Measurements from ENCODE around the gene FLT3.

FLT3 gene

DNA sequence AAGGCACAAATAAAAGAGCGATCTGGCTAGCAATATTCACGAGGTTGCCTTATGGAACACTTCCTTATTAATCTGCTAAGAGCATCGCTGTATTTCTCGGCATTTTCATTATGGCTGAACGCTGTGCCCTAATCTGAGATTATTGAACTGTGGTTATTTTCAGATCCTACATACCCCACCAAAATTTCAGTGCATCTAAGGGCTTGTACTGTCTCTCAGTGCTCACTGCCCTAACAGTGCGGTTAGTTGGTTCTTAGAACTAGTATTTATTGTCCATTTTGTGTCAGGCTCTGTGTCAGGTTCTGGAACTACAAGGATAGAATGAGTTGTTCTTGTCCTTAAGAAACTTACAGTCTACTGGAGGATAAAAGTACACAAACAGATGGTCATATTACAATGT lies 51.6 kb downstream of the FLT3 start:
- no peak overlapping the region for H3K4me2 ChIP-seq (ENCODE audit: low read depth, low read length, poor library complexity, severe bottlenecking)
- no peaks in the 10 kb centered on the region for H3K27me3 ChIP-seq (ENCODE audit: low read length)
- no peaks in the 10 kb centered on the region for H3K9me2 ChIP-seq (replicated peaks; ENCODE audit: insufficient read depth, low read length)
- no peak for TF ChIP-seq EZH2phosphoT487 (conservative IDR thresholded peaks at IDR 0.05; ENCODE audit: low read length)
- TF ChIP-seq, protein P1, sequence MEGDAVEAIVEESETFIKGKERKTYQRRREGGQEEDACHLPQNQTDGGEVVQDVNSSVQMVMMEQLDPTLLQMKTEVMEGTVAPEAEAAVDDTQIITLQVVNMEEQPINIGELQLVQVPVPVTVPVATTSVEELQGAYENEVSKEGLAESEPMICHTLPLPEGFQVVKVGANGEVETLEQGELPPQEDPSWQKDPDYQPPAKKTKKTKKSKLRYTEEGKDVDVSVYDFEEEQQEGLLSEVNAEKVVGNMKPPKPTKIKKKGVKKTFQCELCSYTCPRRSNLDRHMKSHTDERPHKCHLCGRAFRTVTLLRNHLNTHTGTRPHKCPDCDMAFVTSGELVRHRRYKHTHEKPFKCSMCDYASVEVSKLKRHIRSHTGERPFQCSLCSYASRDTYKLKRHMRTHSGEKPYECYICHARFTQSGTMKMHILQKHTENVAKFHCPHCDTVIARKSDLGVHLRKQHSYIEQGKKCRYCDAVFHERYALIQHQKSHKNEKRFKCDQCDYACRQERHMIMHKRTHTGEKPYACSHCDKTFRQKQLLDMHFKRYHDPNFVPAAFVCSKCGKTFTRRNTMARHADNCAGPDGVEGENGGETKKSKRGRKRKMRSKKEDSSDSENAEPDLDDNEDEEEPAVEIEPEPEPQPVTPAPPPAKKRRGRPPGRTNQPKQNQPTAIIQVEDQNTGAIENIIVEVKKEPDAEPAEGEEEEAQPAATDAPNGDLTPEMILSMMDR (IDR thresholded peaks at IDR 0.05; ENCODE audit: insufficient read depth, low read length, poor library complexity, severe bottlenecking), result no peak
- no peak overlapping the region for H3K4me3 ChIP-seq (ENCODE audit: insufficient read depth, low read length, poor library complexity, severe bottlenecking)
- no peak overlapping the region for H3K27ac ChIP-seq (ENCODE audit: low read depth, low read length)
- peak overlapping the region; percentile 81 for H2AFZ ChIP-seq (ENCODE audit: low read depth, low read length, severe bottlenecking)
- no peaks in the 10 kb centered on the region for H3K79me2 ChIP-seq (ENCODE audit: insufficient read depth, low read length)
- no peaks in the 10 kb centered on the region for H3K9me3 ChIP-seq (ENCODE audit: insufficient read depth, low read length)
- H4K20me1 ChIP-seq (ENCODE audit: low read depth, low read length), result no peaks in the 10 kb centered on the region
- 0 out of 2 replicates have a peak, but pooled peaks cover 9% of the 10 kb centered on the region for H3F3A ChIP-seq (ENCODE audit: insufficient read depth)
- H3K36me3 ChIP-seq (ENCODE audit: low read length), result no peaks in the 10 kb centered on the region
- no peak overlapping the region for H3K9ac ChIP-seq (ENCODE audit: low read length)

DNA sequence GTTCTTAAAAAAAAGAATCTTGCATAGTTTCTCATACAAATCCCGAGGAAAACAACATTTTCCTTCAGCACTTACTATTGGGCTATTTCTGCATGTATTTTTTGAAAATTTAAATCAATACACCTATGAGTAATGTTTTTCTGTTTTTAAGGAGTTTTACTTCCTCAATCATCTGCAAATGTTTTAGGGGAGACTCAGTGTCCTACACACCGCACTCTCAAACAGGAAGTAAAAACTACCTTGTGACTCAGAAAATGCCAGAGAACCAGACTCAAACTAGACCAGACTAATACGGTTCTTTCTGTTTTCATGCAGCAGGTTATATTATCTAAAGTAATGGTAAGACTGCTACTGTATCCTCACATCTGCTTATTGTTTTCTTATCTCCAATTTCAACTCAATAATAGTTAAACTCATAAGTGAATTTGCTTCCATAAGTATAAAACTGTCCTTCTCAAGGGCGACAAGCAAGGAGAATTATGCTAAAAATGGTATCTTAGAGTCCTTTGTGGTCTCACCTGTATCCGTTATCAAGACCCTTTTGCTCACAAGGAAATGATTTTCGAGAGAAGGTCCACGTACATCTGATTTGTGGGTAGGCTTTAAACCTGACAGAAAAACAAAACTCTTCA lies 52.5 kb downstream of the FLT3 start:
- 0 out of 2 replicates have a peak, but pooled peaks cover 9% of the 10 kb centered on the region for H3F3A ChIP-seq (ENCODE audit: insufficient read depth)
- H4K20me1 ChIP-seq (ENCODE audit: low read depth, low read length), result no peaks in the 10 kb centered on the region
- no peak for TF ChIP-seq EZH2phosphoT487 (conservative IDR thresholded peaks at IDR 0.05; ENCODE audit: low read length)
- TF ChIP-seq, protein P1 (IDR thresholded peaks at IDR 0.05; ENCODE audit: insufficient read depth, low read length, poor library complexity, severe bottlenecking), result no peak
- peak overlapping the region; percentile 47 for H3K4me2 ChIP-seq (ENCODE audit: low read depth, low read length, poor library complexity, severe bottlenecking)
- H3K9me2 ChIP-seq (replicated peaks; ENCODE audit: insufficient read depth, low read length), result no peaks in the 10 kb centered on the region
- H3K27me3 ChIP-seq (ENCODE audit: low read length), result no peaks in the 10 kb centered on the region
- no peaks in the 10 kb centered on the region for H3K79me2 ChIP-seq (ENCODE audit: insufficient read depth, low read length)
- H3K36me3 ChIP-seq (ENCODE audit: low read length), result no peaks in the 10 kb centered on the region
- H3K9me3 ChIP-seq (ENCODE audit: insufficient read depth, low read length), result no peaks in the 10 kb centered on the region
- H3K9ac ChIP-seq (ENCODE audit: low read length), result peak overlapping the region; percentile 10; the same call in 1 of the 2 replicates
- peak overlapping the region; percentile 81 for H2AFZ ChIP-seq (ENCODE audit: low read depth, low read length, severe bottlenecking)
- peak overlapping the region; percentile 35 for H3K27ac ChIP-seq (ENCODE audit: low read depth, low read length)
- H3K4me3 ChIP-seq (ENCODE audit: insufficient read depth, low read length, poor library complexity, severe bottlenecking), result peak overlapping the region; percentile 0

DNA sequence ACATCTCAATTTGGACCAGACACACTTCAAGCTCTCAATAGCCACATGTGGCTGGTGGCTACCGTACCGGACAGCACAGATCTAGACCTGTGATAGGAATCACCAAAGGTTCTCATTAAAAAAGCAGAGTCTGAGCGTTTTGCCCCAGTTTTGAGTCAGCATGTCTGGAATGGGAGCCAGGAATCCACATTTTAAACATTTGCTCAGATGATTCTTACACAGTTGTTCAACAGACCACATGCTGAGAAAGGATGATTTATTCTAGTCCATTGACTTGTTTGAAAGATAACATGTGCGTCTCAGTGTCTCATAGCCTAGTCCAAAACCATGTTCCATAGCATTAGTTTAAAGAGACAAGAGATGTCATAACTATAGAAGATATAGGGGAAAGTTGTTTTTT lies 53.4 kb downstream of the FLT3 start:
- H3F3A ChIP-seq (ENCODE audit: insufficient read depth), result 0 out of 2 replicates have a peak, but pooled peaks cover 9% of the 10 kb centered on the region
- no peaks in the 10 kb centered on the region for H3K9me2 ChIP-seq (replicated peaks; ENCODE audit: insufficient read depth, low read length)
- H3K27ac ChIP-seq (ENCODE audit: low read depth, low read length), result no peak overlapping the region
- H3K9ac ChIP-seq (ENCODE audit: low read length), result no peak overlapping the region
- TF ChIP-seq, protein P1 (IDR thresholded peaks at IDR 0.05; ENCODE audit: insufficient read depth, low read length, poor library complexity, severe bottlenecking), result no peak
- no peak for TF ChIP-seq EZH2phosphoT487 (conservative IDR thresholded peaks at IDR 0.05; ENCODE audit: low read length)
- no peaks in the 10 kb centered on the region for H4K20me1 ChIP-seq (ENCODE audit: low read depth, low read length)
- H2AFZ ChIP-seq (ENCODE audit: low read depth, low read length, severe bottlenecking), result peak overlapping the region; percentile 9
- H3K36me3 ChIP-seq (ENCODE audit: low read length), result no peaks in the 10 kb centered on the region
- H3K9me3 ChIP-seq (ENCODE audit: insufficient read depth, low read length), result no peaks in the 10 kb centered on the region
- H3K4me3 ChIP-seq (ENCODE audit: insufficient read depth, low read length, poor library complexity, severe bottlenecking), result no peak overlapping the region
- no peaks in the 10 kb centered on the region for H3K27me3 ChIP-seq (ENCODE audit: low read length)
- H3K79me2 ChIP-seq (ENCODE audit: insufficient read depth, low read length), result no peaks in the 10 kb centered on the region
- H3K4me2 ChIP-seq (ENCODE audit: low read depth, low read length, poor library complexity, severe bottlenecking), result no peak overlapping the region
